H4 (cell line): ENCODE data around the gene ACAD10. TPM values are rescaled to one million over a fixed set of nuclear protein-coding genes. Genes with fewer than 3 reads are reported as not detected.

ENCODE experiments used
- total RNA-seq: library from RNA; depleted of rRNA; stranded (reverse); fragments of >200 nt; shearing (Covaris generic); gene quantifications from 2 replicates; pipeline ENCODE4 v1.2.3, GENCODE V29; 2014; rRNA removed

The ACAD10 gene
- total RNA-seq, 1 experiment from 2014 or later = 7.6 TPM

Other genes starting within 250 kb of the ACAD10 start
- 10.2 and 12.0 TPM in 2 replicates for gene ATXN2, start 86.7 kb upstream of the ACAD10 start, total RNA-seq
- gene BRAP, start 97 bp upstream of the ACAD10 start, total RNA-seq = 11.7 and 11.8 TPM in 2 replicates
- gene ALDH2, start 80.9 kb downstream of the ACAD10 start, total RNA-seq = 18.5 and 29.1 TPM in 2 replicates
- gene MAPKAPK5, start 156.2 kb downstream of the ACAD10 start, total RNA-seq = 29.6 and 32.3 TPM in 2 replicates